ENCODE results near the gene GAREM2.

GAREM2 gene

GRCh38 chr2:26238311-26238958 is 65.5 kb downstream of the GAREM2 start:
- no peak for DNase-seq
